MCF 10A (cell line): ENCODE measurements around the gene UAP1L1. TPM values are rescaled to one million over a fixed set of nuclear protein-coding genes. Genes with fewer than 3 reads are reported as not detected.

ENCODE experiments used
- Bru-seq: library from RNA; stranded (reverse); fragments of 400-500 nt; gene quantifications from one replicate; lab custom pipeline; 2021; lab: Mats Ljungman, UMichigan
- BruChase-seq, 2 experiments: library from RNA; stranded (reverse); fragments of 400-500 nt; gene quantifications; one replicate each; lab custom pipeline; 2021; lab: Mats Ljungman, UMichigan
- BruUV-seq: library from RNA; stranded (reverse); fragments of 400-500 nt; replicated peaks from 2 replicates; lab custom pipeline; 2021; lab: Mats Ljungman, UMichigan
- CTCF ChIA-PET: fragments of 300-600 bp; sonication (Branson Sonifier 250); formaldehyde crosslinking; extraction: SDS; loops from one replicate; lab custom pipeline; 2021; ENCODE audit warnings: antibody characterized with exemption, inconsistent platforms; lab: Yijun Ruan, JAX
- POLR2A ChIA-PET: fragments of 300-600, 350-650 bp; sonication (Branson Sonifier 250); formaldehyde crosslinking; extraction: SDS; loops from one replicate; lab custom pipeline; 2020; ENCODE audit warnings: antibody characterized with exemption, inconsistent platforms; lab: Yijun Ruan, JAX
- DNase-seq: peaks from one replicate; pipeline ENCODE4 v3.0.0-alpha.2; 2018; ENCODE audit not compliant: unreplicated experiment
- H3K27ac Mint-ChIP-seq: one replicate; pipeline ENCODE4 v1.8.0; 2022; ENCODE audit warnings: mild to moderate bottlenecking, low read depth, mixed read lengths; ENCODE audit not compliant: unreplicated experiment
- H3K27me3 Mint-ChIP-seq: one replicate; pipeline ENCODE4 v1.8.0; 2022; ENCODE audit warnings: mixed read lengths; ENCODE audit not compliant: insufficient read depth, unreplicated experiment
- H3K36me3 Mint-ChIP-seq: one replicate; pipeline ENCODE4 v1.8.0; 2022; ENCODE audit warnings: mild to moderate bottlenecking, moderate library complexity, mixed read lengths; ENCODE audit not compliant: insufficient read depth, unreplicated experiment
- H3K4me1 Mint-ChIP-seq: one replicate; pipeline ENCODE4 v1.8.0; 2022; ENCODE audit warnings: mixed read lengths; ENCODE audit not compliant: insufficient read depth, unreplicated experiment
- H3K4me3 Mint-ChIP-seq: one replicate; pipeline ENCODE4 v1.8.0; 2022; ENCODE audit warnings: mild to moderate bottlenecking, moderate library complexity, mixed read lengths; ENCODE audit not compliant: unreplicated experiment
- H3K9me3 Mint-ChIP-seq: one replicate; pipeline ENCODE4 v1.8.0; 2022; ENCODE audit warnings: mixed read lengths; ENCODE audit not compliant: unreplicated experiment
- CTCF ChIP-seq: fragments of 200-600 bp; IDR thresholded peaks from one replicate; pipeline ENCODE4 v1.8.0; 2022; ENCODE audit warnings: antibody characterized with exemption, mild to moderate bottlenecking; ENCODE audit not compliant: unreplicated experiment
- intact Hi-C: fragments of 100-400 bp; cut with micrococcal nuclease; formaldehyde crosslinking; loops from 2 replicates; pipeline ENCODE4 v1.14.1; 2022
- long read RNA-seq: library from polyadenylated mRNA; stranded (forward); transcript quantifications from one replicate; pipeline ENCODE4 v2.0.0, GENCODE V29; 2022
- total RNA-seq: library from RNA; stranded (reverse); gene quantifications from 2 replicates; pipeline ENCODE4 v1.2.3, GENCODE V29; 2022

The UAP1L1 gene
- total RNA-seq (1.0 and 3.7 TPM in 2 replicates), Bru-seq, nascent RNA (percentile 28 among the genes with signal in this experiment), BruChase-seq, experiment 1, labeled RNA remaining after a 6-hour chase (percentile 41 among the genes with signal in this experiment), BruChase-seq, experiment 2, labeled RNA remaining after a 2-hour chase (percentile 37 among the genes with signal in this experiment)
- long read RNA-seq, partial matches to known transcripts = 1 of 5 reads
- long read RNA-seq, other reads (novel, unspliced or antisense) = 2 of 5 reads

DNA sequence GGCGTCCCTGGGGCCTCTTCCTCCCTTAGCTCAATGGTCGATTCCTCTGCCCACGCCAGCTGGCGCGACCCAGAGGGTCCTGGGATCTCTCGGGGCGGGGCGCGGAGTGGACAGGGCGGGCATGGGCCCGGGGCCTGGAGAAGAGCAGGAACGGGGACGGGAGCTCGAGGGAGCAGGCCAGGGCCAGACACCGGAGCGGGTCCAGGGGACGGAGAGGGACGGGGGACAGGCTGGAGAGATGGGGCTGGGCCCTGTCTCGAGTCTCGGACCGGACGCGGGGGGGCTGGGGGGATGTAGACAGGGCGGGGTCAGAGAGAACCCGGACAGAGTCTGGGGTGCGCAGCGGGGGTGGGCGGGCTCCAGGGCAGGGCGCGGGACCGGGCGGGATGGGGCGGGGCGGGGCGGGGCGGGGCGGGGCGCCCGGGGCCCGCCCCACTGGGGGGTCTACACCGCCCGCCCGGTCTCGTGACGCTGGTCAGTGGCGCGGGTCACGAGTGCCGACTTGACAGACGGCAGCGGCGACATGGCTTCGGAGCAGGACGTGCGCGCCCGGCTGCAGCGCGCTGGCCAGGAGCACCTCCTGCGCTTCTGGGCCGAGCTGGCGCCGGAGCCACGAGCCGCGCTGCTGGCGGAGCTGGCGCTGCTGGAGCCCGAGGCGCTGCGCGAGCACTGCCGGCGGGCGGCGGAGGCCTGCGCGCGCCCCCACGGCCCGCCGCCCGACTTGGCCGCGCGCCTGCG lies at the start of gene UAP1L1:
Gene UAP1L1 (plus strand): TSS at position 508 of the 738 bp plus-strand sequence. CDS start 16 bp downstream, at position 524.
- H3K27ac Mint-ChIP-seq = no peak within 1 kb of the TSS
- intact Hi-C loops = no loop called here
- TF ChIP-seq CTCF = no peak
- ChIA-PET CTCF (interaction anchor here (1.4 to 1.6 kb wide), 2 partner anchors 9 to 48 kb away, joined by 3 to 4 read pairs; no protein-coding TSS in a partner anchor), POLR2A (interaction anchor here (1.0 to 2.4 kb wide), 2 partner anchors 9 kb away, joined by 3 to 8 read pairs; partner anchors contain the start of gene MAN1B1)
- no TSS peak for BruUV-seq
- H3K4me3 Mint-ChIP-seq = peak within 1 kb of the TSS; percentile 19
- DNase-seq = no peak
- no peaks in the 10 kb centered on the region for H3K9me3 Mint-ChIP-seq
- no peaks in the 10 kb centered on the region for H3K4me1 Mint-ChIP-seq
- H3K27me3 Mint-ChIP-seq = no peaks in the 10 kb centered on the region
- H3K36me3 Mint-ChIP-seq = no peaks in the 10 kb centered on the region

GRCh38 chr9:137028263-137029057 lies 48.9 kb upstream of the UAP1L1 start:
- DNase-seq = peak; percentile 61
- peaks cover 8% of the 10 kb centered on the region for H3K4me1 Mint-ChIP-seq
- no peaks in the 10 kb centered on the region for H3K27me3 Mint-ChIP-seq
- H3K36me3 Mint-ChIP-seq = peaks cover 5% of the 10 kb centered on the region
- intact Hi-C loops = no loop called here
- H3K4me3 Mint-ChIP-seq = peak overlapping the region; percentile 67
- no TSS peak for BruUV-seq
- POLR2A ChIA-PET = interaction anchor here (1.4 to 1.9 kb wide), 2 partner anchors 15 to 18 kb away, joined by 3 to 4 read pairs; no protein-coding TSS in a partner anchor
- TF ChIP-seq CTCF = peak; percentile 71
- no peak overlapping the region for H3K27ac Mint-ChIP-seq
- CTCF ChIA-PET = interaction anchor here (0.6 to 8.1 kb wide), 42 partner anchors 10 to 635 kb away, joined by 3 to 85 read pairs (median 4); partner anchors contain the start of genes AJM1, C8G, CLIC3 and MAN1B1
- H3K9me3 Mint-ChIP-seq = no peaks in the 10 kb centered on the region

- no peak overlapping the region for H3K27ac Mint-ChIP-seq
- ChIA-PET CTCF (interaction anchor here (0.6 to 8.1 kb wide), 57 partner anchors 8 to 586 kb away, joined by 3 to 85 read pairs (median 4); partner anchors contain the start of genes AJM1, C8G, CLIC3 and MAN1B1), POLR2A (interaction anchor here (1.4 to 1.9 kb wide), 2 partner anchors 14 to 17 kb away, joined by 3 to 4 read pairs; no protein-coding TSS in a partner anchor)
- H3K4me1 Mint-ChIP-seq = peaks cover 8% of the 10 kb centered on the region
- H3K36me3 Mint-ChIP-seq = peaks cover 5% of the 10 kb centered on the region
- peak overlapping the region; percentile 67 for H3K4me3 Mint-ChIP-seq
- peak; percentile 85 for TF ChIP-seq CTCF
- intact Hi-C loops = no loop called here
- no peaks in the 10 kb centered on the region for H3K9me3 Mint-ChIP-seq
- DNase-seq = peak; percentile 70
- H3K27me3 Mint-ChIP-seq = no peaks in the 10 kb centered on the region
- BruUV-seq = no TSS peak
These were observed 48.0 kb upstream of the UAP1L1 start for GRCh38 chr9:137029058-137029936.
